ENCODE results near the gene BIRC3.
A peak's percentile ranks its signal among the peaks of the same experiment; 100 is the strongest.
"Not testable (repeated sequence)": the region's sequence is repeated elsewhere in the genome, so short reads cannot be mapped to it uniquely, and the experiment has no call there.

Gene BIRC3

GRCh38 chr11:102296757-102297156, 20.5 kb upstream of the BIRC3 start:
- DNase-seq = not testable (repeated sequence)

DNA sequence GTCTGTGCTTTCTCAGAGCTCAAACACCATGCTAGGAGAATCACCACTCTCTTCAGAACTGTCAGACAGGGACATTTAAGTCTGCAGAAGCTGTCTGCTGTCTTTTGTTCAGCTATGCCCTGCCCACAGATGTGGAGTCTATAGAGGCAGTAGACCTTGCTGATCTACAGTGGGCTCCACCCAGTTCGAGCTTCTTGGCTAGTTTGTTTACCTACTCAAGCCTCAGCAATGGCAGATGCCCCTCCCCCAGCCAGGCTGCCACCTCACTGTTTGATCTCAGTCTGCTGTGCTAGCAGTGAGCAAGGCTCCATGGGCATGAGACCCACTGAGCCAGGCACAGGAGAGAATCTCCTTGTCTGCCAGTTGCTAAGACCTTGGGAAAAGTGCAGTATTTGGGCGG, 16.4 kb upstream of the BIRC3 start:
- not testable (repeated sequence) for DNase-seq

DNA sequence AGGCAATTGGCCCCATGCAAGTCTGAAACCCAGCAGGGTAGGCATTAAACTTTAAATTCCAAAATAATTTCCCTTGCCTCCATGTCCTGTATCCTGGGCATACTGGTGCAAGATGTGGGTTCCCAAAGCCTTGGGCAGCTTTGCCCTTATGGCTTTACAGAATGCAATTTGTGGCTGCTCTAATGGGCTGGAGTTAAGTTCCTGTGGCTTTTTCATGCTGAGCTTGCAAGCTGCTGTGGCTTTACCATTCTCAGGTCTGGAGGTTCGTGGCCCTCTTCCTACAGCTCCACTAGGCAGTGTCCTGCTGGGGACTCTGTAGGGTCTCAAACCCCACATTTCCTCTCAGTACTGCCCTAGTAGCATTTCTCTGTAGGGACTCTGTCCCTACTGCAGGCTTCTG, 15.0 kb upstream of the BIRC3 start:
- DNase-seq = no peak

DNA sequence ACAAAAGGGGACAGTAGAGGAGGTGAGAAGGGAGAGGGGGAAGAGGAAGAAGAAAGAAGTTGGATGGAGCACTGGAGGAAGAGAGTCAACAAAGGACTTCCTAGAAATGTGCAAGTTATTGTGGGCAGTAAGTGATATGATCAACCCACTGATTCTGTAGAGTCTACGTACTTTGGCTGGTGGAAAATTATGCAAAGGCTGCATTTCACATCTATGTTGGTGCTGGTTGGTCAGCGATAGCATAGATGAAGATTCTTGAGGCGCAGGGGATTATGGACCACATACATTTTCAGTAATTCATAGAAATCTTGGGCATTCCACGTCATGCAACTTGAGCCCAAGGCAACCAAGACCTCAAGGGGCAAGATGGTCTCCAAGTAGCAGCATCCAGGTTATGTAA, 12.6 kb upstream of the BIRC3 start:
- DNase-seq = peak; percentile 54

DNA sequence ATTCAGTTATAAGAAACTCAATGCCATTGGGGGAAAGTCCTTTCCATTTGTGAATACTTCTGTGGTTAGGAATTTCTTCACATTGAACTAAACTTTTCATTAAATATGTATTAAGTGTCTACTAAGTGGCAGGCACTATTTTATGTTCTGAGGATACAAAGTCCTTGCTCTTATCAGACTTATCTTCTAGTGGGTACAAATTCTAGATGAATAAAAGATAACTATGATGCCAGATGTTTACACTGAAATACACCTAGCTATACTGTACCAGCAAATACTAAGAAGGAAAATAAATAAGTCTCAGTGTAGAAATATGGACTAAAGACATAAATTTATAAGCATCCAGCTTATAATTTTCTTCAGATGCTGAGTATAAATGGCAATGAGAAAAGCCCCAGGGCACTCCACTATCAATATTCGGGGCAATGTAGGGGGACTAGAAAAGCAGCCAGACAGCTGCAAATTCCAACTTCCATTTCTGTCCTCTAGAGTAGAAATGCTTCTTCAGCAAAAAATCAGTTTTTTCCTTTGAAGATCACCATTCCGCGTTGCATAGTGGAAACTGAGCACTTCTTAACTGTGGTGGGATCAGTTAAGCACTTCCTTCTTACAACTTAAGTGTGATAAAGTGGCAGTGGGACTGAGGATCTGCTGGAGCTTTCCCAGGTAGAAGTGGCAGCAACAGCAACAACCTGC, 11.8 kb upstream of the BIRC3 start:
- no peak for DNase-seq

- DNase-seq = no peak
Measured at GRCh38 chr11:102306048-102306597, 11.2 kb upstream of the BIRC3 start.

DNA sequence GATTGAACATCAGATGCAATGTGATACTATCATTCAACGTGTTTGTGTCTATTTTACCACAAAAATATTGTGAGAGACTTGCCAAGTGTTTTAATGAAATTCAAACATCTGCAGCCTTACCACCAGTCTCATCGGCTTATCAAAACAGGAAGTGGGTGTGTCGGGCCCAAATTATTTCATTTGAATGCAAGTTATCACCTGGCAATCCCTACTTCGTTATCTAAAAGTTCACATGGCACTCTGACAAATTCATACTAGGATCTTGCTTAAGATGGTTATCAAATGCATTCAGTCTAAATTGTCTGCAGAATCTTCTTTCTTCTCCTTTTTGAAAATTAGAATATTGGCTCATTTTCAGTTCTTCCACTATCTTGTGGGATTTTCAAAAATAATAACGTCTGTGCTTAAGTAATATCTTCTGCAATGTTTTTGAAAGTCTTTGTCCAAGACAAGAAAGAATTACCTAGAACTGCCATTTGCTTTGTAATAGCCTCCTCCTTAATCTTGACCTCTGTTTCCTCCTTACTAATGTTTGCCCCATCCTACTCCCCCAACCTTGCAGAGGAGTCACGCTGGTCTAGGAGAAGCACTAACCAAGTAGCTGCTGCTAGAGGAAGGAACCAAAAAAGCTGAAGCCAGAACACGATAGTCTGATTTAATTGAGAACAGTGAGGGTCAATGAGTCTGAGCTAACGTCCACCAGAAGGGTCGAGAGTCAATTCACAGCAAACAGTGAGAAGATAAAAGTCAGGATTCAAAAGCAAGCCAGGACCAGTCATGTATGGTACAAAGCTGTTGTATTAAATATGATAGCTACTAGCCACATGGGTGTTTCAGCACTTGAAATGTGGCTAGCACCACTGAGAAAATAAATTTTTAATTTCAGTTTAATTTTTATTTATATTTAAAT, 10.2 kb upstream of the BIRC3 start:
- peak; percentile 82 for DNase-seq

DNA sequence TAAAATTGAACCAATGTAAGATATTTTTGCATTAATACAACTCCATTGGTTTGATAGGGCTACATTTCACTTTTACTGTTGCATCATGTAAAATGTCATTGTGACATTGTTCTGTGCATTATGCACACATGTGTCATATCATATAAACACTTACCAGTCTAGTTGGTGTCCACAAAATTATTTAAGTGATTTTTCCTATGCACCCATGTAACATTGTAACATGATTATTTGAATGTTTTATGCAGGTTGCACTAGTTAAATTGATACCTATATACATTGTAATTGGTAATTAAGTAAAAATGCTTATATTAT, 9.6 kb upstream of the BIRC3 start:
- no peak for DNase-seq

GRCh38 chr11:102309621-102310541, 7.4 kb upstream of the BIRC3 start:
- DNase-seq = no peak

DNA sequence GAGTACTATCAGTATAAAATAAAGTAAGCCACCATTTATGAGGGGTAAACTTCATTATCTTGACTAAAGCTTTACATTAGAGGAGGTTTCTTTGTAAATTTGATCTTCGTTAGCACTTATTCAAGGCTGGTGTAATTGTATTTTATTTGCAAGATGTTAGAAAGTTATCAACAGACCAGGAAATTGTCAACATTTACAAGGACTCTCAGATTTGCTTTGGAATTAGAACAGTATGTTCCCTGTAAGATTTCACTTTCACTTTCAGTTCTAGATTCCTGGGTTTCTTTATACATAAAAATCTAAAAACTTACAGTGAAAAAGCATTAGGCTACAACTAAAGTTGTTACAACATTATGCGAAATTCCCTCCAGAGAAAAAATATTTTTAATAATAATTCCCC, 4.6 kb upstream of the BIRC3 start:
- DNase-seq = peak; percentile 25

DNA sequence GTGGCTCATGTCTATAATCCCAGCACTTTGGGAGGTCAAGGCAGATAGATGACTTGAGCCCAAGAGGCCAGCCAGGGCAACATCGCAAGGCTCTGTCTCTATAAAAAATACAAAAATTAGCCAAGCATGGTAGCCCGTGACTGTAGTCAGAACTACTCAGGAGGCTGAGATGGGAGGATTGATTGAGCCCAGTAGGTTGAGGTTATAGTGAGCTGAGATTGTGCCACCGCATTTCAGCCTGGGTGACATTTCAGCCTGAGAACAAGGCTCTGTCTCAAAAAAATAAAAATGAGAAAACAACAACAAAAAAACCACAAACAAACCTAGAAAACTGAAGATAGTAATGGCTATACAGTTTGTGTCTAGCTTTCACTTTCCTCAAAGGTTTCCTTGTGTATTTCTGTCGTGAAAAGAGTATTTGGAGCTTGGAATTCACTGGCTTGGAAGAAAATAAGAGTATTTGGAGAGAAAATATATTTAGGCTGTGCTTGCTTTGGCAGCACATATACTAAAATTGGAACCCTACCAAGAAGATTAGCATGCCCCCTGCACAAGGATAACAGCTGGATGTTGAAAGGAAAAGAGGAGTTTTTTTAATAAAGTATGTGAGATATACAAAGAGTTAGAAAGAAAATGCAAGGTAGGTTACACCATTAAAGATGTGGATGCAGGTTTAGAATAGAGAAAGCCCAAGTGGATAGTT, 3.9 kb upstream of the BIRC3 start:
- no peak for DNase-seq

DNA sequence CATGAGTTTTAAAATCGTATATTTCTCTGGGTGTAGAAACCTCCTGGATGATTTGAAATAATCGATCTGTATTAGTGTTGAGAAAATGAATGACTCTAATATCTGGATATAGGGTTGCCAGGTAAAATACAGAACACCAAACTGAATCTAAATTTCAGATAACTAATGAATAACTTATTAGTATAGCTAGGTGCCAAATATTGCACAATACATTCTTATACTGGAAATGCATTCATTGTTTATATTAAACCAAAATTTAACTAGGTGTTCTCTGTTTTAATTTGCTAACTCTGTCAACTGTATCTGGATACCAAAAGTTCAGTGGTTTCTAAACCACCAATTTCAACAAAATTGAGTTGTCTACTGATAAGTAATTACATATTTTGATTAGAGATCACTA, 2.5 kb upstream of the BIRC3 start:
- no peak for DNase-seq

DNA sequence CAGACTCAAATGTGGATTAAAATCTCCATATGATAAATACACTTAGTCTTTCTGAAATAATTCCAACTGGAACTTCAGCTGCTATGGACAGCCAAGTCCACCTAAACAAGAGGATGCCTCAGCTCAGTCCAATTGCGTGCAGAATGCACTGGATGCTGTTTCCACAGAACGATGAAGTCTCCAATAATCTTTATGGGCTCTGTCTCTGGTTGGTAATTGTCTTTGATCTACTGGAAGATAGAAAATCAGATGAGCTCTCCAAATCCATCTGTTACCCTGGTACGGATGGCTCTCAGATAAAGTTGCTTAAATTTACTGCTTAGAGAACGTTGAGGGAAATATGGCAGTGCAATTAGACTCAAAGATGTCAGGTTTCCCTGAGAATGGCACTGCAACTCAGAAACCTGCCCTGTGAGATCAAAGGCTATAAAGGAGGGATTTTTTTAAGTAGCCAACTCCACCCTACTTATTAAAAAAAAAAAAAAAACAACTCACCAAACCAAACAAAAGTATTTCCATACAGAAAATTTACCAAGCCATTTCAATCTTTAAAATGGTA, 859 bp upstream of the BIRC3 start:
- DNase-seq = no peak

DNA sequence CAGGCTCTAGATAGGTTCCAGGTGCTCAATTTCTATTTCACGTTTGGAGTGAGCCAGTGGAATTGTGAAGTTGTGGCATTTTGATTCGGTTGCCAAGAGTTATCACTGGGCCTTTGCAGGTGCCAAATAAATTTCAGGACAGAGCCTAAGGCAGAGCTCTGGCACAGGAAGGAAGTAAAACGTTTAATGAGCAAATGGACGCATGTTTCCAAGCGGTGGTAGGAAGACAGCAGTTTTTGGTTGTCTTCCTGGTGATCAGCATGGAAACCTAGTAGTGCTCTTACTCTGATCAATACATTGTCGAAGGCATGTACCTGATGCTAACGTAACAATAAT, 452 bp downstream of the BIRC3 start:
- no peak for DNase-seq

GRCh38 chr11:102318469-102318868, 1.2 kb downstream of the BIRC3 start:
- no peak for DNase-seq

- no peak for DNase-seq
Measured at GRCh38 chr11:102319544-102319943, 2.3 kb downstream of the BIRC3 start.

DNA sequence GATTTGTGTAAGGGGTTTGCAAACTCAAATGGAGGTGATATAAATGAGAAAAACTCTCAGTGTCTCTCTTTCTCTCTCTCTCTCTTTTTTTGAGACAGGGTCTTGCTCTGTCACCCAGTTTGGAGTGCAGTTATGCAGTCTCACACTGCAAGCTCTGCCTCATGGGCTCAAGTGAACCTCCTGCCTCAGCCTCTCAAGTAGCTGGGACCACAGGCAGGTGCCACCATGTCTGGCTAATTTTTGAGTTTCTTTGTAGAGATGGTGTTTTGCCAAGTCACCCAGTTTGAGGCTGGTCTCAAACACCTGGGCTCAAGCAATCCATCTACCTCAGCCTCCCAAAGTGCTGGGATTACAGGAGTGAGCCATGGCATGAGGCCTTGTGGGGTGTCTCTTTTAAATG, 2.9 kb downstream of the BIRC3 start:
- DNase-seq = no peak

DNA sequence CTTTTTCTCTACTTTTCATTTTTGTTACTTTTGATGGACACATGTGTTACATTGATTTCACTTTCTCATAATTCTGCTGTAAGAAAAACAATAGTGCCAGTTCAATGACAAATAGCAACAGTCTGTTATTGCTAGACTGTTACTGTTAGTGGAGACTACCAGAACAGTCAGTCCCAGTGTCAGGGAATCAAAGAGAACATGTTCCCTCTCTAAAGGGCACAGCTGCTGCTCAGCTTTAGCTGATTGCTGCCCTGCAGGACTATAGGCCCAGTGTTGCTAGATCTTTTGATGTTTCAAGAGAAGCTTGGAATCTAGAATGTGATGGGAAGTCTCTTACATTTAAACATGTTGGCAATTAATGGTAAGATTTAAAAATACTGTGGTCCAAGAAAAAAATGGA, 3.4 kb downstream of the BIRC3 start:
- no peak for DNase-seq

GRCh38 chr11:102322560-102322959, 5.3 kb downstream of the BIRC3 start:
- DNase-seq = peak; percentile 64

GRCh38 chr11:102323542-102324251, 6.4 kb downstream of the BIRC3 start:
- DNase-seq = no peak

GRCh38 chr11:102325088-102325487, 7.8 kb downstream of the BIRC3 start:
- peak; percentile 31 for DNase-seq

- no peak for DNase-seq
Measured at GRCh38 chr11:102328748-102329147, 11.5 kb downstream of the BIRC3 start.

All from hematopoietic multipotent progenitor cell treated with erythropoietin and hydrocortisone succinate and interleukin-3 and kit ligand, for 4 days (in vitro differentiated cells).